PC-3 (cell line): Measurements from ENCODE around the gene KAT6B. TPM values are rescaled to one million over a fixed set of nuclear protein-coding genes. Genes with fewer than 3 reads are reported as not detected.

Experiments used
- ATAC-seq: fragments of 200-7000 bp; cut with Tn5 transposase; 2 replicates; pipeline ENCODE4 v1.9.1; 2020; ENCODE audit warnings: mild to moderate bottlenecking, moderate library complexity
- BruUV-seq: library from RNA; stranded (reverse); fragments of 400-500 nt; replicated peaks from 2 replicates; lab custom pipeline; 2021; lab: Mats Ljungman, UMichigan
- CTCF ChIA-PET: fragments of 300-600 bp; sonication (Branson Sonifier 250); formaldehyde crosslinking; loops from one replicate; lab custom pipeline; 2022; ENCODE audit warnings: antibody characterized with exemption; lab: Charles Lee
- POLR2A ChIA-PET: fragments of 300-600 bp; sonication (Branson Sonifier 250); formaldehyde crosslinking; loops from one replicate; lab custom pipeline; 2022; ENCODE audit warnings: antibody characterized with exemption; ENCODE audit not compliant: unreplicated experiment; lab: Charles Lee
- DNase-seq: peaks from one replicate; pipeline ENCODE4 v3.0.0-alpha.2; 2015
- H2AFZ ChIP-seq: fragments of 300-600 bp; sonication (generic); 2 replicates; pipeline ENCODE4 v1.6.0; 2016; ENCODE audit warnings: antibody characterized with exemption, low read length
- H3F3A ChIP-seq: fragments of 300-600 bp; sonication (generic); one replicate; pipeline ENCODE4 v1.6.0; 2017; ENCODE audit warnings: antibody characterized with exemption, low read length, control low read depth, mild to moderate bottlenecking; ENCODE audit not compliant: unreplicated experiment
- H3K27ac ChIP-seq: fragments of 300-600 bp; sonication (generic); 2 replicates; pipeline ENCODE4 v1.5.1; 2016; ENCODE audit warnings: mild to moderate bottlenecking, low read length
- H3K27me3 ChIP-seq: fragments of 300-600 bp; sonication (generic); 2 replicates; pipeline ENCODE4 v1.6.1; 2016; ENCODE audit warnings: low read length, mixed read lengths
- H3K36me3 ChIP-seq: fragments of 300-600 bp; sonication (generic); 2 replicates; pipeline ENCODE4 v1.6.1; 2016; ENCODE audit warnings: low read depth, mixed run types, low read length, mixed read lengths
- H3K4me1 ChIP-seq: fragments of 300-600 bp; sonication (generic); 2 replicates; pipeline ENCODE4 v1.5.1; 2016; ENCODE audit warnings: low read length; ENCODE audit not compliant: insufficient read depth
- H3K4me2 ChIP-seq: fragments of 300-600 bp; sonication (generic); 2 replicates; pipeline ENCODE4 v1.6.0; 2016; ENCODE audit warnings: low read length
- H3K4me3 ChIP-seq: fragments of 300-600 bp; sonication (generic); 2 replicates; pipeline ENCODE4 v1.5.1; 2016; ENCODE audit warnings: mild to moderate bottlenecking, low read length, mixed read lengths
- H3K79me2 ChIP-seq: fragments of 300-600 bp; sonication (generic); 2 replicates; pipeline ENCODE4 v1.6.1; 2017; ENCODE audit warnings: low read length, mixed read lengths
- H3K9ac ChIP-seq: fragments of 300-600 bp; sonication (generic); 2 replicates; pipeline ENCODE4 v1.6.0; 2016; ENCODE audit warnings: mild to moderate bottlenecking, low read length
- H3K9me2 ChIP-seq: fragments of 300-600 bp; sonication (generic); replicated peaks from 2 replicates; pipeline ENCODE4 v1.6.1; 2016; ENCODE audit warnings: mixed run types, low read length, mixed read lengths
- H3K9me3 ChIP-seq: fragments of 300-600 bp; sonication (generic); 2 replicates; pipeline ENCODE4 v1.6.1; 2016; ENCODE audit warnings: low read length, mixed read lengths
- H4K20me1 ChIP-seq: fragments of 300-600 bp; sonication (generic); 2 replicates; pipeline ENCODE4 v1.6.1; 2016; ENCODE audit warnings: low read length, mixed read lengths
- CTCF ChIP-seq: fragments of 300-600 bp; sonication (generic); conservative IDR thresholded peaks from 2 replicates; pipeline ENCODE4 v1.5.1; 2017; ENCODE audit warnings: antibody characterized with exemption, low read depth, mild to moderate bottlenecking, low read length
- EZH2 ChIP-seq: fragments of 300-600 bp; sonication (generic); IDR thresholded peaks from one replicate; pipeline ENCODE4 v1.6.1; 2017; ENCODE audit warnings: antibody characterized with exemption, mild to moderate bottlenecking, low read length; ENCODE audit not compliant: unreplicated experiment
- EZH2phosphoT487 ChIP-seq: fragments of 300-600 bp; sonication (generic); IDR thresholded peaks from 2 replicates; pipeline ENCODE4 v1.6.1; 2018; ENCODE audit warnings: mild to moderate bottlenecking, antibody characterized with exemption, low read length, borderline replicate concordance
- intact Hi-C: fragments of 100-400 bp; cut with micrococcal nuclease; formaldehyde crosslinking; loops from 2 replicates; pipeline ENCODE4 v1.9.0; 2023
- total RNA-seq: library from RNA; depleted of rRNA; stranded (reverse); fragments of >200 nt; gene quantifications from 2 replicates; pipeline ENCODE4 v1.2.3, GENCODE V29; 2014

KAT6B gene
- total RNA-seq, 1 experiment from 2014 or later: 94.5 TPM

- DNase-seq: no peak
- ATAC-seq: no peak
- Histone ChIP-seq H3K9me3 (no peaks in the 10 kb centered on the region), H4K20me1 (no peaks in the 10 kb centered on the region), H3K9me2 (no peaks in the 10 kb centered on the region), H3K4me1 (peaks cover 8% of the 10 kb centered on the region), H3K36me3 (no peaks in the 10 kb centered on the region), H3F3A (peaks cover 6% of the 10 kb centered on the region), H3K27me3 (no peaks in the 10 kb centered on the region), H3K27ac (no peak overlapping the region), H3K9ac (no peak overlapping the region), H2AFZ (no peak overlapping the region), H3K4me2 (no peak overlapping the region), H3K79me2 (no peaks in the 10 kb centered on the region), H3K4me3 (no peak overlapping the region)
- POLR2A ChIA-PET: no interaction called here
- intact Hi-C loops: loop anchor here (5.0 kb wide), 1 partner anchor 155 kb away; no protein-coding TSS in a partner anchor
- CTCF ChIA-PET: interaction anchor here (0.6 kb wide), 1 partner anchor 594 kb away, joined by 7 read pairs; no protein-coding TSS in a partner anchor
- TF ChIP-seq EZH2phosphoT487 (no peak), CTCF (no peak), EZH2 (no peak)
- no TSS peak for BruUV-seq
Measured at GRCh38 chr10:74797550-74797949, 28.9 kb upstream of the KAT6B start.

- H3K4me2 ChIP-seq: peak overlapping the region; percentile 48
- no peaks in the 10 kb centered on the region for H3K79me2 ChIP-seq
- H3F3A ChIP-seq: peaks cover 6% of the 10 kb centered on the region
- no peaks in the 10 kb centered on the region for H3K27me3 ChIP-seq
- no peaks in the 10 kb centered on the region for H4K20me1 ChIP-seq
- peak; percentile 97 for ATAC-seq
- peak; percentile 100 for DNase-seq
- no peak for TF ChIP-seq EZH2phosphoT487
- TF ChIP-seq EZH2: no peak
- TF ChIP-seq CTCF: no peak
- ChIA-PET POLR2A (no interaction called here), CTCF (no interaction called here)
- BruUV-seq: no TSS peak
- peak overlapping the region; percentile 67 for H3K27ac ChIP-seq
- H2AFZ ChIP-seq: 0 out of 2 replicates have a peak overlapping the region, but pooled peaks have one; percentile 0
- H3K36me3 ChIP-seq: no peaks in the 10 kb centered on the region
- H3K9me2 ChIP-seq: no peaks in the 10 kb centered on the region
- intact Hi-C loops: loop anchor here (1.0 to 5.0 kb wide), 8 partner anchors 23 to 251 kb away; partner anchors contain the start of gene KAT6B
- H3K9me3 ChIP-seq: no peaks in the 10 kb centered on the region
- H3K4me1 ChIP-seq: peaks cover 8% of the 10 kb centered on the region
- peak overlapping the region; percentile 35 for H3K9ac ChIP-seq
- H3K4me3 ChIP-seq: peak overlapping the region; percentile 3; the same call in 1 of the 2 replicates
Measured at GRCh38 chr10:74799721-74800221, 26.6 kb upstream of the KAT6B start.

GRCh38 chr10:74801447-74801846, 25.0 kb upstream of the KAT6B start:
- H3K9me3 ChIP-seq: no peaks in the 10 kb centered on the region
- peaks cover 6% of the 10 kb centered on the region for H3F3A ChIP-seq
- no peak overlapping the region for H3K9ac ChIP-seq
- H3K36me3 ChIP-seq: no peaks in the 10 kb centered on the region
- no peaks in the 10 kb centered on the region for H3K27me3 ChIP-seq
- H3K27ac ChIP-seq: no peak overlapping the region
- CTCF ChIA-PET: interaction anchor here (0.7 kb wide), 1 partner anchor 922 kb away, joined by 4 read pairs; no protein-coding TSS in a partner anchor
- H3K4me3 ChIP-seq: no peak overlapping the region
- no TSS peak for BruUV-seq
- H3K4me2 ChIP-seq: no peak overlapping the region
- TF ChIP-seq CTCF: no peak
- no peak for TF ChIP-seq EZH2phosphoT487
- no peak for TF ChIP-seq EZH2
- DNase-seq: no peak
- H3K79me2 ChIP-seq: no peaks in the 10 kb centered on the region
- no peak overlapping the region for H2AFZ ChIP-seq
- POLR2A ChIA-PET: no interaction called here
- no peak for ATAC-seq
- no peaks in the 10 kb centered on the region for H4K20me1 ChIP-seq
- peaks cover 8% of the 10 kb centered on the region for H3K4me1 ChIP-seq
- intact Hi-C loops: no loop called here
- no peaks in the 10 kb centered on the region for H3K9me2 ChIP-seq
